GM10847 (cell line): ENCODE data around the gene KRT76.

Experiments used
- POLR2A ChIP-seq: IDR thresholded peaks from 2 replicates; pipeline ENCODE4 v1.6.1; 2011; ENCODE audit not compliant: insufficient read length; ENCODE audit errors: extremely low read depth

The KRT76 gene

GRCh38 chr12:52763036-52763659 lies 14.0 kb downstream of the KRT76 start:
- no peak for TF ChIP-seq POLR2A

- no peak for TF ChIP-seq POLR2A
Measured at GRCh38 chr12:52761802-52762201, 15.3 kb downstream of the KRT76 start.

- TF ChIP-seq POLR2A: no peak
Measured at GRCh38 chr12:52760623-52761022, 16.5 kb downstream of the KRT76 start.

- no peak for TF ChIP-seq POLR2A
Measured at GRCh38 chr12:52759695-52760094, 17.4 kb downstream of the KRT76 start.

GRCh38 chr12:52759218-52759617 lies 17.9 kb downstream of the KRT76 start:
- TF ChIP-seq POLR2A: no peak

GRCh38 chr12:52757449-52758176 lies 19.5 kb downstream of the KRT76 start:
- no peak for TF ChIP-seq POLR2A

- TF ChIP-seq POLR2A: no peak
Measured at GRCh38 chr12:52756281-52756960, 20.7 kb downstream of the KRT76 start.

GRCh38 chr12:52755533-52755932 lies 21.6 kb downstream of the KRT76 start:
- no peak for TF ChIP-seq POLR2A

- no peak for TF ChIP-seq POLR2A
Measured at GRCh38 chr12:52754135-52754534, 23.0 kb downstream of the KRT76 start.

GRCh38 chr12:52753283-52753682 lies 23.9 kb downstream of the KRT76 start:
- TF ChIP-seq POLR2A: no peak

GRCh38 chr12:52752516-52752915 lies 24.6 kb downstream of the KRT76 start:
- no peak for TF ChIP-seq POLR2A

- TF ChIP-seq POLR2A: no peak
Measured at GRCh38 chr12:52751795-52752194, 25.4 kb downstream of the KRT76 start.

- no peak for TF ChIP-seq POLR2A
Measured at GRCh38 chr12:52749827-52750226, 27.3 kb downstream of the KRT76 start.

GRCh38 chr12:52748578-52748977 lies 28.6 kb downstream of the KRT76 start:
- TF ChIP-seq POLR2A: no peak

- TF ChIP-seq POLR2A: no peak
Measured at GRCh38 chr12:52745554-52745953, 31.6 kb downstream of the KRT76 start.

GRCh38 chr12:52744493-52745156 lies 32.5 kb downstream of the KRT76 start:
- TF ChIP-seq POLR2A: no peak

- no peak for TF ChIP-seq POLR2A
Measured at GRCh38 chr12:52742822-52743457, 34.2 kb downstream of the KRT76 start.
